OCI-M2 (cell line): ENCODE data around the gene SV2C.
"Not testable (repeated sequence)": the region's sequence is repeated elsewhere in the genome, so short reads cannot be mapped to it uniquely, and the experiment has no call there.

Experiments used
- DNase-seq: peaks from one replicate; lab custom pipeline; 2025; ENCODE audit not compliant: unreplicated experiment; lab: John Stamatoyannopoulos, UW

The SV2C gene, protein sequence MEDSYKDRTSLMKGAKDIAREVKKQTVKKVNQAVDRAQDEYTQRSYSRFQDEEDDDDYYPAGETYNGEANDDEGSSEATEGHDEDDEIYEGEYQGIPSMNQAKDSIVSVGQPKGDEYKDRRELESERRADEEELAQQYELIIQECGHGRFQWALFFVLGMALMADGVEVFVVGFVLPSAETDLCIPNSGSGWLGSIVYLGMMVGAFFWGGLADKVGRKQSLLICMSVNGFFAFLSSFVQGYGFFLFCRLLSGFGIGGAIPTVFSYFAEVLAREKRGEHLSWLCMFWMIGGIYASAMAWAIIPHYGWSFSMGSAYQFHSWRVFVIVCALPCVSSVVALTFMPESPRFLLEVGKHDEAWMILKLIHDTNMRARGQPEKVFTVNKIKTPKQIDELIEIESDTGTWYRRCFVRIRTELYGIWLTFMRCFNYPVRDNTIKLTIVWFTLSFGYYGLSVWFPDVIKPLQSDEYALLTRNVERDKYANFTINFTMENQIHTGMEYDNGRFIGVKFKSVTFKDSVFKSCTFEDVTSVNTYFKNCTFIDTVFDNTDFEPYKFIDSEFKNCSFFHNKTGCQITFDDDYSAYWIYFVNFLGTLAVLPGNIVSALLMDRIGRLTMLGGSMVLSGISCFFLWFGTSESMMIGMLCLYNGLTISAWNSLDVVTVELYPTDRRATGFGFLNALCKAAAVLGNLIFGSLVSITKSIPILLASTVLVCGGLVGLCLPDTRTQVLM

DNA sequence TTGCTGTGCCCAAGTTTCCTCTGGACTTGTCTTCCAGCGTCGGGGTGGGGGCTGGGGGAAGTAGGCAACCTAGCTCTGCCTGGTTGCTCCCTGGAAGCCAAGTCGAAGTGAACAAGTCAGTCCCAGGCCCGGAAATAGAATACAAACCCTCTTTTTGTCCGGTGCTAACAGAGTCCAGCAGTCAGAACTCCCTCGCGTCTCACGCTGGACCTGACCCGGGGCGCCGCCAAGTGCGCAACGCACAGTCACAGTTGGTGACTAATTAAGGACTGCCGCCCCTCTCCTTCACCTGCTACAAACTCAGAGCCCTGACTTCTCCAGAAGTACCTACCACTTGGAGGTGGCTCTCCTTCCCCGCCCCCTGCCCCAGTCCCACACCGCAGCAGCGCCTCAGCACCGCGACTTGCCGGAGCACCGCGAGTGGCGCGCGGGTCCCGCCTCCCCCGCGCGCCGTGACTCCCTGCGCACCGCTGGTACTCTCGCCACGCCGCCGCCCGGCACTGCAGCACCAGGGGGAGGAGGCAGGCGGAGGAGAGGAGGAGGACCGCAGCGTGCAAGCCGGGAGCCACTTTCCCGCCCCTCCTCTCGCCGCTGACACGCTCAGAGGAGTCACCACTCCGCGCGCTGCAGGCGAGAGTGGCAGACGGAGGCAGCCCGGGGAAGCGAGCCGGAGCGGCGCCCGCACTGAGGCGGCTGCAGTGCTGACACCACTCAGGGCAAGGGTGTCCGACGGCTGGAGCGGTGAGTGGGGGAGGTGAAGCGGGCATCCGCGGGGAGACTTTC is at the start of gene SV2C:
Gene SV2C (plus strand): TSS at position 612 of the 783 bp plus-strand sequence. CDS start 48,368 bp downstream, outside the sequence.
- no peak for DNase-seq

DNA sequence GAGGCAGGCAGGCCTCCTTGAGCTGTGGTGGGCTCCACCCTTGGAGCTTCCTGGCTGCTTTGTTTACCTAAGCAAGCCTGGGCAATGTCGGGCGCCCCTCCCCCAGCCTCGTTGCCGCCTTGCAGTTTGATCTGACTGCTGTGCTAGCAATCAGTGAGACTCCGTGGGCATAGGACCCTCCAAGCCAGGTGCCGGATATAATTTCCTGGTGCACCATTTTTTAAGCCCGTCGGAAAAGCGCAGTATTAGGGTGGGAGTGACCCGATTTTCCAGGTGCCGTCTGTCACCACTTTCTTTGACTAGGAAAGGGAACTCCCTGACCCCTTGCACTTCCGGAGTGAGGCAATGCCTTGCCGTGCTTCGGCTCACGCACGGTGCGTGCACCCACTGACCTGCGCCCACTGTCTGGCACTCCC is 45.4 kb upstream of the SV2C start:
- DNase-seq: not testable (repeated sequence)

DNA sequence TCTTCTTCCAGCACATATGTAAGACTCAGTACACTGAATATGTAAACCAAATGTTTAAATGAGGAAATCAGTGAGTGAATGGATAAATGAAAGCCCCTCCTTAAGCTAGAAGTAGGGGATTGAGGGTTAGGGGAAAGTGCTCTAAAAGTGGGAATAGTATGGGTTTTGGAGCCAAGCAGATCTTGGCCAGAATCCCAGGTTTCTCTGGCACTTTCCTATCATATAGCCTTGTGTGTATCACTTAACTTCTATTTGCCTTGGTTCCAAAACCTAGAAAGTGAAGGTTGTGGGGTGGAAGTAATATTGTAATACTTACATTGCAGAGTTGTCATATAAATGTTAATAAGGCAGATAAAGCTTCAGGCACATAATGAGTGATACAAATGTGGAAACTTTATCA is 45.0 kb upstream of the SV2C start:
- no peak for DNase-seq

DNA sequence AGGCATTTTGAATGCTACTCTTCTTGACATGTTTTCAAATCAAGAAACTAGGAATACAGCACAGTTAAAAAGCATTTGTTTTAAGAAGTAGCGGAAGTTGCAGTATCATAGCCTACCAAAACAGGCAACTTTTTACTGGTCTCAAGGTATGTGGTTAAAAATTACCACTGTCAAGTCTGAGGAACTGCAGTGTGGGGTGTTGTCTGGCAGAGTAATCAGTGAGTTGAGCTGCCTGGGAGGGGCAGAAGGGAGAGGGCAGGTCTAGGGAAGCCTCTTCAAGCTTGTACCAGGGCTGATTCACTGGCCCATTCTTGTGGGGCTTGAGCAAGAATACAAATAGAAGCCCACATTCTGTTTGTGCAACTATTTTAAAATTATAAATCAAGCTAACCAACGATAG is 42.4 kb upstream of the SV2C start:
- no peak for DNase-seq

DNA sequence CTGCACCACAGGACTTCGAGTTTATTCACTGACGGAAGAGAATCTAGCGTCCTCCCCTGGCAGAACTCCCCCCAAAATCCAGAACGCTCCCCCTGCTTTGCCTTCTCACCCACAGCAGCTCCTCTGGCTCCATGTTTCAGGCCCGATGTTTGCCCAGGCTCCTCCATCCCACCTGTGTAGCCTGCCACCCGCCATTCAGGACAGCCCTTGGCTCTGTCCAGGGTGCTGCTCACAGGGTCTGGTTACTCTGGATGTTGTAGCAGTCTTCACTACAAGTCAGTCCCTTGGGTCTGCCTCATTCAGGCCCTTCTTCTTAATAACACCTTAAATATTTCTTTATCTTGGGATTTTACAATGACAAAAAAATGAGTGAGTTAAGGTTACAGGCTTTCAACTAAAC is 41.3 kb upstream of the SV2C start:
- no peak for DNase-seq

DNA sequence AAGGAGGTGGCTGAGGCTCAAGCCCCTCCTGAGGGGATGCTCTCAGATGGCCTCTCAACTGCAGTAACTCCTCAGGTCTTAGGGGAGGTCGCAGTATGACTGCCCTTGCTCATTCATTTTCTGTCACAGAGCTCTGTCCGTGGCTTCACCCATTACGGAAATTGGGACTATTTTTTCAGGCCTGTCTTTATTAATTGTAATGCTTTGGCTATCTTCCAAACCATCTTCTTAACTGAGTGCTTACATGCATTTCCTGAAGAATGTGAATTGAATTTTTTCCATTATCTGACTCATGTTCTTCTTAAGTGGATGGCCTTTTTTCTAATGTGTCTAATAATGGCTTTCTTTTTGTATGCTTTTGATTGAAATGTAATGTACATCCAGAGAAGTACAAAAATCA is 36.4 kb upstream of the SV2C start:
- DNase-seq: no peak

DNA sequence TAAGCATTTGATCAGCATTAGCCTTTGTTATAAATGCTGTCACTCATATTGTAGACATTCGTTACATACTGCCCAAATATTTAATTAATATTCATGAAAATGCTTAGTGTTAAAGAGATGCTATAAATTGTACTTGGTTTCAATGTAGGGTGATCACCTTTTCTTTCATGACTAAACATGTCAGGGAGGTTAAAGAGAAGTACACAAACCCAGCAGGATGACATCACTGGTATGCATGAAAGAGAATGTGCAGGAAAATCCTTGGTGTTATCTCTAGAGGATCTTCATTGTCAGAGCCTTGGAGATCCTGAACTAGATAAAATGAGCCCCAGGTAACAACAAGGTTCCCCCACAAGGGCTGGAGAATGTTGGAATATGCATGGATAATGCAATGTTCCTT is 33.0 kb upstream of the SV2C start:
- DNase-seq: no peak

DNA sequence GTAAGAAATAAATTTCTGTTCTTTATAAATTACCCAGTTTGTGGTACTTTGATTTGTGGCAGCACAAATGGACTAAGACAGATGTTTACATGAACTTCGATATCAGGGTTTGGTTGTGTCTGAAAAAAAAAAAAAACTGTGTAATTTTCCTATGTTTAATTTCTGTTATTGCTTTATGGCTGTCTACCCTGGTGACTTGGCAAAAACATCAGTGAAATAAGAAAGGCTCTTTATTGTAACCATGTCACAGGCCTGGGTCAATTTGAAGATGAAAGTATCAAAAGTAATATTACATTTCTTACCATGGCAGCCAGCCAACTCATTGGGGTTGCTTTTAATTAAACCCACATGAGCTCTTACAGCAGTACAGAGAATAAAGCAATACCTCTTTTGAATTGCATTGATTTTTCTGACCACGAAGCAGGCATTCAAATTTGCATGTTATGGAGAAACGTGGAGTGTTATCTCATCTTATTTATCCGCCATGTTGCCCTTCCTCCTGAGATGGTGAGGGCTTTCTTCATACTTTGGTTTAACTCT is 20.6 kb upstream of the SV2C start:
- DNase-seq: no peak

DNA sequence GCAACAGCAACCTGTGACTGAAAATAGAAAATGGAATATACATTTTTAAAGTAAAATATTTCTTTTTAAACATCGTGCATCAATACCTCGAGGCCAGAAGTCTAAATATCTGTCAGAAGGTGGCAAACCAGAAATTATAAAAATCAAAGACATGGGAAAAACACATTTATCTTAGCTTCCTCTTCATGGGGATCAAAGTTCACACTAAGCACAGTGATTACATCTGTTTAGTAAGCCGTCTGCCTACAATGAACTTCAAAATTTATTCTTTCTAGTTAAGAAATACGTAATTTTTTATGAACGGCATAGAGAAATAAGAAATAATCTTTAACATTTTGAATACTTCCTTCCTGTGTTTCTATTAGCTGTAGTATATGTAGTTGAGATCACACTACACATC is 17.9 kb upstream of the SV2C start:
- no peak for DNase-seq

DNA sequence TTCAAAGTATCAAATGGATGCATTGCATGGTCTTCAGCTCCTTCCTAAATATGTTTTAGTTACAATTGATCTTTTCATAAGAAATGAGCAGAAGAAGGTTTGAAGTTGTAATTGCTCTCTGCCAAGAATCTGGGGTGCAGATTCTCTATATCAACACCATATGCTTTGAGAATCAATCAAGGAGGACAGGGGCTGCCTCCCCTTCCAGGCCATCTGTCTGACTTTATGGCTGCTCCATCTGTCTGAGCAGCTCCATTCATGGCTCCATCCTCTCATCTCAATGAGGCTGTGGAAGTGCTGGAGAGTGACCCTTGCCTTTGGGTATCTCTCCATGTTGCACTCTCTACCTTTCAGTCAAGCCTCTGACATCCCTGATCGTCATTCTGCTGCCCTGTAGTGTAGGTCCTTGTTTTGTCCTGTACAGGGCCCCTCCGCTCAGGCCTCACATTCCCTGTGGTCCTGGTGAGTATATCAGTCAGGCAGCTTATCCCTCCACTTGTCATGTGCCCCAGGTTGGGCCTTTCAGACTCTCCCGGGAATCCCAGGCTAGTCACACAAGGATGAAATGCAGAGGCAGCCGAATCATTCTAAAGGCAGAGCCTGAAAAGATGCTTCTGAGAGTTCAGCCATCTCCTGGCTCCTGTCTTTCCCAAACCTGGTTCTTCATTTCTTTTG is 14.0 kb upstream of the SV2C start:
- DNase-seq: no peak

DNA sequence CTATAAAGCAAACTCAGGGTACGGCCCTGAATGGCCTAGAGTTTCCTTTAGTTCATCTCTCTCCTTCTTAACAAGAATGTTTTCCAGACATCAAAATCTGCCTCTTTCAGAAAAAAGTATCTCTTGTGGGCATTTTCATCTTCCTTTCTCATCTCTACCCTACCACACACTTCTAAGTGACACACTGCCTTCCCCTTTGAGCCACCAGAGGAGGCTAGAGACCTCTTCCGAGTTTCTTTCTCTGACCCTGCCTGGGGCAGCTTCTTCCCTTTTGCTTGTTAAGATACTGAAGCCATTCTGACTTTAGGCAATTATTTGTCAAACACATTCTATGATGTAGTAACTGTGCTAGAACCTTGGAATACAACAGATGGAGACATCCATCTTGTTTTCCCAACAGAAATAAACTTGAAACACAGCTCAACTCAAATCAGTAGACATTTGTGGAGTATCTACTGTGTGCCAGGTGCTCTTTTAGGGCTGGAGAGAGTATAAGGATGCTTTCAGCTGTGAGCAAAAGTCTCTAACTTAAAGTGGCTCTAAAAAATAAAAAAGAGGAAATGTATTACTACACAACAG is 8.6 kb upstream of the SV2C start:
- DNase-seq: no peak

DNA sequence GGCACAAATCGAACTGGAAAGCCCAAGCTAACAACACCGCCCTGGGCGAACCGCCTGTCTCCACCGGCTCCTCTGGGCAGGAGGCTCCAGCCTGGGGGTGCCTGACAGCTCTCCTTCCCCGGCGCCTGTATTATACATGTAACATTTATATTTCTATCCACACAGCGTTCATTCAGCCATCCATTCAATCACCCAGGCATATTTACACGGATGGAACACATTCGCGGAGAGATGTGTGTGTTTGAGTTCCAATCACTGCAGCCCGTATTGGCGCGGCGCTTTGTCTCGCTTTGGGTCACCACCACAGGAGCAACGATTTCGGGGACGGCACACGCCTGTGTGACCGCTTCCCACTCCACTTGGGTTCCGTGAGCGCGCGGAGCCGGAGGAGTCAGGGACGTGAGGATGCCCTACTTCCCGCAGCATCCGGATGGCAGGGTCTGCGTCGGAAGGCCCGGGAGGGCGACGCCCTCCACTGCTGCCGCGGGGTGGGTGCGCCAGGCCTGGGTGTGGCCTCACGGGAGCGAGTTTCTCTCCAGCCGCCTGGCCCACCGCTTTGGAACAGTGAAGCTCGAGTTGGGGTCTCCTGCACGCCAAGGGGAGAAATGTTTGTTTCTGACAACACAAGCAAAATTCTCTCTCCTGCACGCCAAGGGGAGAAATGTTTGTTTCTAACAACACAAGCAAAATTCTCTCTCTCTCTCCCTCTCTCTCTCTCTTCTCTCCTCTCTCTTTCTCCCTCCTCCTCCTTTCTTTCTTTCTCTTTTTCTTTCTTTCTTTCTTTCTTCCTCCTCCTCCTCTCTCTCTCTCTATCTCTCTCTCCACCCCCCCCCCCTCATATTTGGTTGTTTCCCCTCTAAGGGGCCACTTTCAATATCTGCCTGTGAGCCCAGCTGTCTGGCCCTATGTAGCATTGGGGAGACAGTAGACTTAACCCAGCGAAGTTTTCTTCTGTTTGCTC is 1.1 kb upstream of the SV2C start:
- DNase-seq: no peak

DNA sequence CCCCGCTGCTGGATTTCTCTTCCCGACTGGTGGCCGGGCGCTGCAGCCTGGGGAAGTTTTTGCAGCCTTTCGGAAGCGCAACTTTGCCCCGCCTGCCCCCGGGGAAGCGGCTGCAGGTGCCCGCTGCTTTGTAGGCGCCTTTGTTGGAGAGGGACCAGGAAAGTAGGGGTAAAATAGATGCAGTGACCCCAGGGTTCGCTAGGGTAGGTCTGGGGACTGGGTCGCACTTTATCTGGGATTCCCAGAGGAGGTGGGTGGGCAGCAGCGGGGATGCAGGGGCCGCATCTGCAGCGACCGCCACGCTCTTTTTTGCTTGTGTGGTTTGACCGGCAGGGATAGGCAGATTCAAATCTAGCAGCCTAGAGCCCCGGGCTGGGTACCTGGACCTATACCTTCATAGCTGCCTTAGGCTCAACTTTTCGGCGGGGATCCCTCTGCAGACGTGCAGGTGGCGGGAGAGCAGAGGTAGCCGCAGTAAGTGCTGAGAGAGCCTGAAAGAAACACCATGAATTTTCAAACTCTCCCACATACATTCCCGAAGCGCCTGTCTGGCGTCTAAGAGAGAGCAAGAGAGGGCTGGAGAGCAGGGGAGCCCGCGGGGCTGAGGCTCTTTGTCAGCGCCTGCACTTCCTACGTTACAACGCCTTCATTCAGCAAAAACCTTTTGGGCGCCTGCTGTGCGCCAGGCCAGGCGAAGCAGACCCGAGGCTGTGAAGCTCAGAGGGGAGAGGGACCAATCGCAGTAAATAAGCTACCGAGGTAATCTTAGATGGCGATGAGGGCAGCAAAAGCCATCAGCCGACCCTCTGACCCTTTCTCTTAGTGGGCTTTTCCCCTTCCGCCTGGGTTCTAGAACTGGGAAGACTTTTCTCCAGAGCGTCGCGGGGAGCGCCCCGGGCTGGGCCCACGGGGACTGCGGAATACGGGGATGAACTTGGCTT is 642 bp downstream of the SV2C start:
- no peak for DNase-seq

DNA sequence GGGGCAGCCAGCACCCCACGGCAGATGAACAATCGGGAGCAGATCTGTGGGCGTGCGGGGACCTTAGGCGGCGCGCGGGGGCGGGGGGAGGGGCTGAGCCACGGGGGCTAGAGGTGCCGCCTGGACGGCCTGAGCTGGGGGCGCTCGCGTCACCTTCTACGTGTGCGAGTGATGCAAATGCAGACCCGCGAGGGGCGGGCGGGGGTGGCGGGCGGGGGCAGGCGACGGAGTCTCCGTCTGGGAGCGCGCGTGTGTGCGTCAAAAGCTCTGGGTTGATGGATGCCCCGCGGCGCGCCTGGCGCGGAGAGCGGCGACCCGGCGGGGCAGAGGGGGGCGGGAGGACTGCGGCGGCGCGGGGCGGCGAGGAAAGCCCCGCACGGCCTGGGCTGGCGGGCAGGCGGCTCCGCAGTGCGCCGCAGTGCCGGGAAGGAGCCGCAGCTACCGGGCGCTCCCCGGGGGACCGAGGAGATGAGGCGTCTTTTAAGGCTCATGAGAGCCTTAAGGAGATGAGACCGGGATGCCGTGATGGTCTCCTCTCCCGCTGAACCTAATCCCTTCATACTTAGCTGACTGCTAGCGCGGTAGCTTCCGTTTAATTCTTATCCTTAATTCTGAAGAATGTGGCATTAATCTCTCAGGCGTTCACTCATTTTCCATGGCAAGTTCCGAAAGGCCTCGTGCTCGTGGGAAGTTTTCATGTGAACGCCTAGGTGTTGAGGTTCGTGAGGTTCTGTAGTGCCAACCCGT is 1.5 kb downstream of the SV2C start:
- DNase-seq: no peak

DNA sequence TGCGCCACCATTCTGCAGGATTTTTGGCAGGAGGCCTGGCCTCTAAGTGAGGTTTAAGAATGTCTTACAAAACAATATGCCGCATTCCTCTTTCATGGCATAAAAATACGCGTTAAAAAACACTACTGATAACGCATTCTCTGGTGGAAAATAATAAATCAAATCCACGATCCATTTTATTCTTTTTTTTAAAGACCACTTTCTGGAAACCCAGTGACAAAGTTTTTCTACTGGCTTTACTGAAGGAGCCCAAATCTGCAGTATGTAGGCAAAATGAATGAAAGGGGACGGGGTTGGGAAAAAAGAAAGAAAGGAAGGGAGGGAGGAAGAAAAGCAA is 2.0 kb downstream of the SV2C start:
- no peak for DNase-seq

DNA sequence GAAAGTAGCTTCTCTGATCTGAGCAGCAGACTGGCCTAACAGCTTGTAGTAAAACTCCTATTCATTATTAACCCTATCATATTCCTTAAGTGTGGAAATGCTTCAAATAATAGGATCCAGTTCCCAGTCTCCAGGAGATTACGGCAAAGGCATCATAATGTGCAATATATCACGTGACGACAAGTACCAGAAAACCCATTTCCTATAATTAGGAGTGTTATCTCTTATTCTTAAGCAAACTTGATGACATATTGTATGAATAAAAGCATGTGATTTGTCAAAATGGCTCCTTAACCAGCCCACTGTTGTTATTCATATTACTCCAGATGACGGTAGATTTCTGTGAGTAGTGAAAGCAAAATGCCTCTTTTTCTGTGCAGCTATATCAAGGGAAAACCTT is 2.9 kb downstream of the SV2C start:
- DNase-seq: no peak

DNA sequence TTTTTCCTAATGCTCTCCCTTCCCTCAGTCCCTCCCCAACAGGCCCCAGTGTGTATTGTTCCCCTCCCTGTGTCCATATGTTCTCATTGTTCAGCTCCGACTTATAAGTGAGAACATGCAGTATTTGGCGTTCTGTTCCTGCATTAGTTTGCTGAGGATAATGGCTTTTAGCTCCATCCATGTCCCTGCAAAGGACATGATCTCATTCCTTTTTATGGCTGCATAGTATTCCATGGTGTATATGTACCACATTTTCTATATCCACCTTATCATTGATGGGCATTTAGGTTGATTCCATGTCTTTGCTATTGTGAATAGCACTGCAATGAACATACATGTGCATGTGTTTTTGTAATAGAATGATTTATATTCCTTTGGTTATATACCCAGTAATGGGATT is 6.0 kb downstream of the SV2C start:
- not testable (repeated sequence) for DNase-seq

DNA sequence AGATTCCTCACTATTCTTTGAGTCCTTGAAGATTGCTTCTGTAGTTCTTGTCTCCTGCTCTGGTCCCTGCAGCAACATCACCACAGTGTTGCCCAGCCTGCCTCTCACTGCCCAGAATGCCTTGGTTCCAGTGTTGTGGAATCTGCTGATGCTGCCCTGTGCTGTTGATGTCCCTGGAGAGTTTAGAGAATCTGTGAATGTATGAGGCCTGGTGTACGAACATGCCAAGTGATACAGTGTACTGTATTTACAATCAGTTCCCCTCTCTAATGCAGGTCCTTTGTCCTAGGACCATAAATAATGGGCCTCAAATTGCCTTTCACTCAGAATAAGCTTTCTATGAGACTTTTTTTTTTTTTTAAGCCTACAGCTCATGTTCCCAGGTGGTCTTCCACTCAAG is 8.2 kb downstream of the SV2C start:
- no peak for DNase-seq
